HG03095 (cell line): Measurements from ENCODE around the gene TMEM95.

Experiments
- ATAC-seq: cut with Tn5 transposase; IDR thresholded peaks from one replicate; pipeline ENCODE4 v1.9.1; 2021; ENCODE audit warnings: moderate library complexity; ENCODE audit not compliant: unreplicated experiment

Gene TMEM95

GRCh38 chr17:7403977-7404736, 49.2 kb downstream of the TMEM95 start, which contains the start of gene TMEM256:
TMEM256 (minus strand) TSS chr17:7404097; CDS start chr17:7404084, 13 bp downstream.
- peak; percentile 84 for ATAC-seq

GRCh38 chr17:7404737-7405349, 49.9 kb downstream of the TMEM95 start:
- ATAC-seq, result peak; percentile 11

- no peak for ATAC-seq
Measured at GRCh38 chr17:7405350-7406234, 50.6 kb downstream of the TMEM95 start.

- no peak for ATAC-seq
Measured at GRCh38 chr17:7406235-7406825, 51.4 kb downstream of the TMEM95 start.
